NCI-H2107 (cell line): ENCODE results near the gene PRKN.
"Not testable (repeated sequence)": the region's sequence is repeated elsewhere in the genome, so short reads cannot be mapped to it uniquely, and the experiment has no call there.

Source experiments
- DNase-seq: peaks from one replicate; lab custom pipeline; 2025; lab: John Stamatoyannopoulos, UW

Gene PRKN

GRCh38 chr6:161347988-161348627, 1379.5 kb downstream of the PRKN start:
- DNase-seq = no peak

- no peak for DNase-seq
Observed at GRCh38 chr6:161347125-161347524, 1380.4 kb downstream of the PRKN start.

GRCh38 chr6:161346717-161347116, 1380.8 kb downstream of the PRKN start:
- no peak for DNase-seq

DNA sequence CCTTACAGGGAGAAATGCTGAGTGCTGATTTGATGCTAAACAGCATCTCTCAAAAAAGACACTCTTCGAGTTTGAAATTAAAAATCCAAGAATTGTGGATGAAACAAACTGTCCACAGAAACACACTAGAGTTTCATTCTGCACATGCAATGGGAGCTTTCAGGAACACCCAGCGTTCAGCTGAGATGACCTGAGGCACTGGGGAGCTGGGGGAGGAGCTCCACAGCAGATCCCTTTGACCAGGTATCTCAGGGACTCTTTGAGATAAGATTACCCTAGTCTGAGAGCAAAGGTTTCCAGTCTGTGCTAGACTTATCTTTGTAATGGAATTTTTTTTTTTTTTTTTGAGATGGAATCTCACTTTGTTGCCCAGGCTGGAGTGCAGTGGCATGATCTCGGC, 1382.9 kb downstream of the PRKN start:
- DNase-seq = no peak

- DNase-seq = no peak
Observed at GRCh38 chr6:161342039-161342438, 1385.5 kb downstream of the PRKN start.

DNA sequence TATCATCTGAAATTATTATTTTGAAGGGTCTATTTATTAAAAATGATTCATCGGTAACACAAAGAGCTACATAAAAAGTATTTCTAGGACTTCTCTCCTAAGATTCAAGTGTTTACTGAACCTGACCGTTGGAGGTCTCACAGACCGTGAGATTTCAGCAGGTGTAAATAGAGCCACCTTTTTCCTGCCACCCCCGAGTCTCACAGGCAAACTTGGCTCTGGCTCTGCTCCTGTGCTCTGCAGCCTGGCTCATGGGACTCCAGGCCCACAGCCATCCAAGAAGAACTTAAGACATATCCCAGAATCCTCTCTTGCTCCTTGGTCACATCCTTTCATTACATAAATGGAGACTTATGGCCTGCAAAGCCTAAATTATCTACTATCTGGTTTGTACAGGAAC, 1385.9 kb downstream of the PRKN start:
- no peak for DNase-seq

DNA sequence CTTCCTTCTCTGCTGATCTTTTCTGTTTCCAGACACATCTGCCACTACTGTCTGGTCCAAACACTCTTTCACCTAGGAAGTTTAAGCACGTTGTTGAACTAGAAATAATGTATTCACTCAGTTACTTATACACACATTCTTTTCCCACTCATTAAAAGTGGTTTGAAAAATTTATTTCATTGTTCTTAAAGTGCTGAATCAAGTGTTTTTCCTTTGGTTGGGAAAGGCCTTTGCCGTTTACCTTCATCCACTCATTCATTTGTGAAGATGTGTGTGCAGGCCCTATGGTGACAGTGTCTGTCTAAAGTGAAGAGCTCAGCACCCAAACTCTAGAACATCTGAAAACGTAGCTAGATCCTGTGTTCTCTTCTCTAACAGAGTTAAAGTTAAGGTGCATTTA, 1389.6 kb downstream of the PRKN start:
- DNase-seq = no peak

- no peak for DNase-seq
Observed at GRCh38 chr6:161336479-161336878, 1391.1 kb downstream of the PRKN start.

DNA sequence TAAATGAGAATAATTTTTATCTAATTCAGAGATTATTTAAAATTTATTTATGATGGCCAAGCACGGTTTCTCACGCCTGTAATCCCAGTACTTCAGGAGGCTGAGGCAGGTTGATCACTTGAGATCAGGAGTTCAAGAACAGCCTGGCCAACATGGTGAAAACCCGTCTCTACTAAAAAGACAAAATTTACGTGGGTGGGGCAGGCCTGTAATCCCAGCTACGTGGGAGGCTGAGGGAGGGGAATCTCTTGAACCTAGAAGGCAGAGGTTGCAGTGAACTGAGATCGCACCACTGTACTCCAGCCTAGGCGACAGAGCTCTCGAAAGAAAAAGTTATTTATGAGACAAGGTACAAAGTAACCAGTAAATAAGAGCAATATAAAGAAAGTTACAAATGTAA, 1394.2 kb downstream of the PRKN start:
- no peak for DNase-seq

GRCh38 chr6:161331402-161332081, 1396.0 kb downstream of the PRKN start:
- not testable (repeated sequence) for DNase-seq

GRCh38 chr6:161327360-161327953, 1400.1 kb downstream of the PRKN start:
- DNase-seq = no peak

GRCh38 chr6:161319231-161319630, 1408.3 kb downstream of the PRKN start:
- DNase-seq = no peak

GRCh38 chr6:161318456-161318855, 1409.1 kb downstream of the PRKN start:
- peak; percentile 16 for DNase-seq

DNA sequence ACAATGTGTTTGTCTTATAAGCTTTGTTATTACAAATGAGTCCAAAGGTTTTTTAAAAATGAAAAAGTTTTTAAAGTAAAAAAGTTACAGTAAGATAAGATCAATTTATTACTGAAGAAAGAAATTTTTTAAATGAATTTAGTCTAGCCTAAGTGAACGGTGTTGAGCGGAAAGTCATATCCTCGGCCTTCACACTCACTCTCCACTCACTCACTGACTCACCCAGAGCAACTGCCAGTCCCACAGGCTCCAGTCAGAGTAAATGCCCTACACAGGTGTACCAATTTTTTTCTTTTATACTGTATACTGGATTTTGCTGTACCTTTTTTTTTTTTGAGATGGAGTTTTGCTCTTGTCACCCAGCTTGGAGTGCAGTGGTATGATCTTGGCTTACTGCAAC, 1411.0 kb downstream of the PRKN start:
- DNase-seq = no peak

DNA sequence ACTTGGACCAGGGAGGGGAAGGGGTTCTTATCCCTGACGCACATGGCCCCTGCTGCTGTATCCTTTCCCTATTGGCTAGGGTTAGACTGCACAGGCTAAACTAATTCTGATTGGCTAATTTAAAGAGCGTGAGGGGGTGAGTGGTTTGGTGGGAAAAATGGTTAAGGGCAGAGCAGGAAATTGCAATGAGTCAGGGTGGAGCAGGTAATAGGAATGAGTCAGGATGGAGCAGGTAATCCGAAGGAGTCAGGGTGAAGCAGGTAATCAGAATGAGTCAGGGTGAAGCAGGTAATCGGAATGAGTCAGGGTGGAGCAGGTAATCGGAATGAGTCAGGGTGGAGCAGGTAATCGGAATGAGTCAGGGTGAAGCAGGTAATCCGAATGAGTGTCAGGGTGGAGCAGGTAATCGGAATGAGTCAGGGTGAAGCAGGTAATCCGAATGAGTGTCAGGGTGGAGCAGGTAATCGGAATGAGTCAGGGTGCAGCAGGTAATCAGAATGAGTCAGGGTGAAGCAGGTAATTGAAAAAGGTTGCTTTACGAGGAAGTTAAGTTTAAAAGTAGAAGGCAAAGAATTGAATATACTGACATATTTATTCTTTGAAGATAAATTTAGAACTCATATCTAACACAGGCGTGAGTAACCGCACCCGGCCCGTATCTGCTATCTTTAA, 1412.2 kb downstream of the PRKN start:
- not testable (repeated sequence) for DNase-seq

DNA sequence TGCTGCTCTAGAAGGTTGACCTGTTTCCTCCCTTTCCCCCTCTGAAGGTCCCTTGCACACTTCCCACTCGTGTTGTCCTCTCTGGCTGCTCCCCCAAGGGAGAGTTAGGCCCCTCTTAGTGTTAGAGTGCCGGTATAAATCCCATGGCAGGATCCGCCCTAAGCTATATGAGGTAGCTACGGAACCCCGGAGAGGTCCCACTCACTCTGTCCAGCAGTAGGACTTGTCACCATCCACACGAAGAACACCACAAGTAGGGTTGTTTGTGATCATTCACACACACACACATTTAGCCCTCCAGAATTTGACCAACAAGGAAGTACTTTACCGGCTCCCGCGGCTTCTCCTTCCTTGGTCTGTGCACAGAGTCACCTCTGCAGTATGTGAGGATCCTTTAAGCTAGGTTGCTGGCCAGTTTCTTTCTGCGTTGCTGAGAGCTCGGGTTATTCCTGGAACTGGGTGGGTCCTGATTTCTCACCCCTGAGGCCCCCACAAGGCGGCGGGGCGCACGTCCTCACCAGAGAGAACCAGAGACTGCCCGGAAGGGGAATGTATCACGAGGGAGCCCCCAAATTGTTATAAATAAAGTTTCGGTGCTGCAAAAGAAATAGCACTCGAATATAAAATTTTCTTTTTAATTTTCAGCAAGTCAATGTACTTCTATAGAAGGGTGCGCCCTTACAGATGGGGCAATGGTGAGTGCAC, 1412.9 kb downstream of the PRKN start:
- not testable (repeated sequence) for DNase-seq

- no peak for DNase-seq
Observed at GRCh38 chr6:161313940-161314509, 1413.5 kb downstream of the PRKN start.

DNA sequence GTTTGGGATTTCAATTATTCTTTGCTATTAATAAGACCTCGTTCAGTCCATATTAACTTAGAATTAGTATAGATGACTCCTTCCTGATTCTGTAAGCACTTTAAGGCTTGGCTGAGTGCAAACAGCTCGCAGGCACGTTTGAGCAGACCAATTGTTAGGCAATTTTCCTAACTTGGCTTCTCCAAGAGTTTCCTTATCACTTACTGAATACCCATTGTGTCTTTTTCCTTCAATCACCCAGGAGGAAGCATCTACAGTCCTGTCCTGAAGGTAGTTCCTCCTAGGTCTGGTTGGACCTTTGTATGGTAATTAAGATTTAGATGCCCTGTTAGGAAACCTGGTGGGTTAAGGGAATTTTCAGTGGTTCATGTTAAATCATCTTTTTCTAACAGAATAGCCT, 1414.1 kb downstream of the PRKN start:
- DNase-seq = not testable (repeated sequence)

- DNase-seq = not testable (repeated sequence)
Observed at GRCh38 chr6:161309774-161310173, 1417.8 kb downstream of the PRKN start.

DNA sequence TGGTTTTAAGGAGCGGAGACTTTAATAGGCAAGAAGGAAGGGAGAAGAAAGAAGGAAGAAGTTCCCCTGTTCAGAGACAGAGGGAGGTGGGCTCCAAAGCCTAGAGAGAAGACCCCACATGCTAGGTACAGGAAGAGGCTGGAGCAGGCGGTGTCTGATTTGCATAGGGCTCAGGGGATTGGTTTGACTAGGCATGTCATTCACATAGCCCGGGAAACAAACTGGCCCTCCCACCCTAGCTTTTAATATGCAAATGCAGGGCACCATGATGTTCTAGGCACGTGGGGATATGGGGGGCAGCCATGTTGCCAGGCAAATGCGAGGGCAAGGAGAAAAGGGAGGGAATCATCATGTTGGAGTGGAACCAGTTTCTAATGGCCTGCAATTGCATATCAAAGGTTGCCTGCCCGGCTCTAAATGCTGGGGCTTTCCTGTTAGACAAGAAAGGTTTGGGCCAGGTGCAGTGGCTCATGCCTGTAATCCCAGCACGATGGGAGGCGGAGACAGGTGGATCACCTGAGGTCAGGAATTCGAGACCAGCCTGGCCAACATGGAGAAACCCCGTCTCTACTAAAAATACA, 1419.4 kb downstream of the PRKN start:
- no peak for DNase-seq

DNA sequence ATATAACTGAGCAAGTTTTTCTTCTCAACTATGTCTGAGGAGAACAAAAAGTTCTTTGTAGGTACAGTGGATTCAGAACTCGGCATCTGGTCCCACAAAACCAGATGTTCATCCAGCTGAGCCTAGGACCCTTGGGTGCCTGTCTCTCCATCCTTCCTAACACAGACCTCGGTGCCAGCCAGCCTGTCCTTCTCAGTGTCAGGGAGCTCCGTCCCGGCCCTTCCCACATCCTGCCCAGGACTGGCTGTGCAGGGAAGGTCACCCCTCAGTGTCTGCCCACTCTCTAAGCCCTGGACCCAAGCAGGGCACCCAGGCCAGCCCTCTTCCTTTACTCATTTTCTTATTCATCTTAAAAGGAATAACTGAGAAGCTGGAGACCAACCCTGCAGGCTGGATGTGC, 1421.7 kb downstream of the PRKN start:
- DNase-seq = no peak
